Keratinocyte (primary cell): ENCODE data around the gene EHBP1. TPM values are rescaled to one million over a fixed set of nuclear protein-coding genes. Genes with fewer than 3 reads are reported as not detected.
A peak's percentile ranks its signal among the peaks of the same experiment; 100 is the strongest.

Experiments used
- DNase-seq: peaks from one replicate; pipeline ENCODE4 v3.0.0-alpha.2; 2011; ENCODE audit warnings: low read depth, missing footprints, low spot score
- FAIRE-seq: peaks from 2 replicates; lab custom pipeline; 2011; peaks lifted over from hg19 to GRCh38; lab: Jason Lieb, UNC
- H2AFZ ChIP-seq: 2 replicates; pipeline ENCODE4 v1.6.0; 2012; ENCODE audit warnings: low read length, control low read depth, inconsistent platforms; ENCODE audit not compliant: control insufficient read depth
- H3K27ac ChIP-seq: 2 replicates; pipeline ENCODE4 v1.5.1; 2011; ENCODE audit warnings: low read length; ENCODE audit not compliant: control insufficient read depth, insufficient read depth
- H3K27me3 ChIP-seq: 3 replicates; pipeline ENCODE4 v1.6.0; 2011; ENCODE audit warnings: low read length; ENCODE audit not compliant: control insufficient read depth, insufficient read depth; ENCODE audit errors: extremely low read depth
- H3K36me3 ChIP-seq, 2 experiments: 2 replicates in 1 of 2; 3 replicates in 1 of 2; pipeline ENCODE4 v1.5.1; 2011; ENCODE audit warnings: low read length in 2 of 2, mild to moderate bottlenecking in 1 of 2; ENCODE audit not compliant: control insufficient read depth in 2 of 2, insufficient read depth in 2 of 2; ENCODE audit errors: extremely low read depth in 1 of 2
- H3K4me1 ChIP-seq: 3 replicates; pipeline ENCODE4 v1.5.1; 2011; ENCODE audit warnings: low read length; ENCODE audit not compliant: control insufficient read depth, insufficient read depth; ENCODE audit errors: extremely low read depth
- H3K4me2 ChIP-seq: 3 replicates; pipeline ENCODE4 v1.6.0; 2011; ENCODE audit warnings: low read depth, low read length; ENCODE audit not compliant: control insufficient read depth, insufficient read depth; ENCODE audit errors: extremely low read depth
- H3K4me3 ChIP-seq, 3 experiments: fragments of 200-600 bp in 1 of 3; sonication (generic) in 1 of 3; 2 replicates in 2 of 3; 3 replicates in 1 of 3; pipeline ENCODE4 v1.5.1; 2011 to 2016; ENCODE audit warnings: low read length in 3 of 3, mild to moderate bottlenecking in 3 of 3, control low read depth in 2 of 3, inconsistent platforms in 1 of 3, low read depth in 1 of 3, mixed read lengths in 1 of 3, mixed run types in 1 of 3, moderate library complexity in 1 of 3; ENCODE audit not compliant: control insufficient read depth in 2 of 3, insufficient read depth in 2 of 3; ENCODE audit errors: extremely low read depth in 1 of 3
- H3K79me2 ChIP-seq: 2 replicates; pipeline ENCODE4 v1.6.0; 2012; ENCODE audit warnings: low read length; ENCODE audit not compliant: control insufficient read depth, insufficient read depth
- H3K9ac ChIP-seq: 3 replicates; pipeline ENCODE4 v1.6.0; 2011; ENCODE audit warnings: low read length; ENCODE audit not compliant: control insufficient read depth, insufficient read depth; ENCODE audit errors: extremely low read depth
- H3K9me1 ChIP-seq: 3 replicates; pipeline ENCODE4 v1.6.0; 2011; ENCODE audit warnings: low read length; ENCODE audit not compliant: control insufficient read depth, insufficient read depth; ENCODE audit errors: extremely low read depth
- H3K9me3 ChIP-seq: 2 replicates; pipeline ENCODE4 v1.5.1; 2012; ENCODE audit warnings: low read depth, low read length; ENCODE audit not compliant: control insufficient read depth
- H4K20me1 ChIP-seq: 3 replicates; pipeline ENCODE4 v1.6.0; 2011; ENCODE audit warnings: low read length; ENCODE audit not compliant: control insufficient read depth, insufficient read depth; ENCODE audit errors: extremely low read depth
- CTCF ChIP-seq, 3 experiments: IDR thresholded peaks in 1 of 3; conservative IDR thresholded peaks in 1 of 3; optimal IDR thresholded peaks in 1 of 3; 2 replicates in 2 of 3; 3 replicates in 1 of 3; pipeline versions ENCODE3 to v1.5.1; 2011; ENCODE audit warnings: low read length in 3 of 3, mild to moderate bottlenecking in 3 of 3, moderate library complexity in 2 of 3, control low read depth in 1 of 3, inconsistent platforms in 1 of 3; ENCODE audit not compliant: insufficient read depth in 2 of 3; ENCODE audit errors: extremely low read depth in 1 of 3
- EZH2 ChIP-seq: IDR thresholded peaks from one replicate; pipeline ENCODE4 v1.6.1; 2012; ENCODE audit warnings: inconsistent platforms, mild to moderate bottlenecking, low read length, moderate library complexity
- dilution Hi-C: fragments of 300-500 bp; cut with MboI; formaldehyde crosslinking; loops from one replicate; pipeline ENCODE4 v1.7.0; 2020; ENCODE audit warnings: low sequenced_read_pairs; ENCODE audit not compliant: extremely low pct_ligation_motif_present
- polyA plus RNA-seq, 5 experiments: library from polyadenylated mRNA; depleted of rRNA in 3 of 5; stranded (reverse) in 3 of 5; stranded (forward) in 1 of 5; unstranded in 1 of 5; fragments of >200 nt; gene quantifications; 1 replicate in 1 of 5; 2 replicates in 3 of 5; 3 replicates in 1 of 5; pipeline versions ENCODE4 v1.2.1 to v1.2.3, GENCODE V29; 2011 to 2012; ENCODE audit warnings: missing spikeins in 2 of 5, low read depth in 1 of 5, low replicate concordance in 1 of 5

The EHBP1 gene
- polyA plus RNA-seq, 1 donor (not counting 4 experiments of a cell fraction or from before 2014, with no cell fraction given): 59.0 TPM

- peak overlapping the region; percentile 93 for H3K4me2 ChIP-seq
- H2AFZ ChIP-seq: peak overlapping the region; percentile 67
- DNase-seq: no peak
- dilution Hi-C loops: no loop called here
- H3K27ac ChIP-seq: no peak overlapping the region
- H3K9me1 ChIP-seq: no peaks in the 10 kb centered on the region
- H3K27me3 ChIP-seq: no peaks in the 10 kb centered on the region
- H3K4me1 ChIP-seq: peaks cover 2% of the 10 kb centered on the region
- peak overlapping the region; percentile 52 for H3K9ac ChIP-seq
- H3K36me3 ChIP-seq: peaks cover 7 to 11% of the 10 kb centered on the region in 2 experiments
- H3K9me3 ChIP-seq: peaks cover 2% of the 10 kb centered on the region
- peak overlapping the region; percentile 16 to 70 (median 48) for H3K4me3 ChIP-seq
- no peaks in the 10 kb centered on the region for H4K20me1 ChIP-seq
- FAIRE-seq: no peak
- no peaks in the 10 kb centered on the region for H3K79me2 ChIP-seq
- no peak for TF ChIP-seq CTCF (optimal IDR thresholded peaks at IDR 0.05 in 1 of 3, IDR thresholded peaks at IDR 0.05 in 1 of 3, conservative IDR thresholded peaks at IDR 0.05 in 1 of 3; ENCODE audit: extremely low read depth in 1 of 3, insufficient read depth in 2 of 3, low read length in 3 of 3)
- TF ChIP-seq EZH2: no peak
Measured at GRCh38 chr2:63059793-63060471, 354.4 kb downstream of the EHBP1 start.

GRCh38 chr2:63060472-63060991, 355.0 kb downstream of the EHBP1 start:
- Histone ChIP-seq H4K20me1 (no peaks in the 10 kb centered on the region), H3K79me2 (no peaks in the 10 kb centered on the region), H3K36me3 (peaks cover 7 to 10% of the 10 kb centered on the region in 2 experiments), H3K9ac (no peak overlapping the region), H3K9me3 (peaks cover 2% of the 10 kb centered on the region), H3K4me2 (peak overlapping the region; percentile 93), H3K27ac (no peak overlapping the region), H3K9me1 (no peaks in the 10 kb centered on the region), H2AFZ (no peak overlapping the region), H3K4me1 (peaks cover 2% of the 10 kb centered on the region), H3K27me3 (no peaks in the 10 kb centered on the region), H3K4me3 (peak overlapping the region in 2 of 3 experiments; percentile 48 to 70)
- DNase-seq (no peak), FAIRE-seq (no peak)
- TF ChIP-seq EZH2: no peak
- no peak for TF ChIP-seq CTCF (optimal IDR thresholded peaks at IDR 0.05 in 1 of 3, IDR thresholded peaks at IDR 0.05 in 1 of 3, conservative IDR thresholded peaks at IDR 0.05 in 1 of 3; ENCODE audit: extremely low read depth in 1 of 3, insufficient read depth in 2 of 3, low read length in 3 of 3)
- dilution Hi-C loops: no loop called here
